CD4-positive, alpha-beta T cell treated with Interleukin-1 beta for 1 hour (primary cell): ENCODE results near the gene ASB16.

ENCODE experiments used
- DNase-seq, 2 donors: peaks; one replicate each; pipeline ENCODE4 v3.0.0-alpha.2; 2020 to 2022

The ASB16 gene

GRCh38 chr17:44190481-44190880 is 20.0 kb downstream of the ASB16 start:
- DNase-seq: no peak

- DNase-seq: no peak
These were observed 20.9 kb downstream of the ASB16 start for GRCh38 chr17:44191369-44191768.

GRCh38 chr17:44191941-44192496 is 21.5 kb downstream of the ASB16 start:
- no peak for DNase-seq

- DNase-seq: no peak
These were observed 22.2 kb downstream of the ASB16 start for GRCh38 chr17:44192750-44193149.

GRCh38 chr17:44193326-44194084 is 23.0 kb downstream of the ASB16 start:
- no peak for DNase-seq

GRCh38 chr17:44197107-44197506 is 26.6 kb downstream of the ASB16 start:
- no peak for DNase-seq

- peak; percentile 74 to 78 for DNase-seq
These were observed 27.6 kb downstream of the ASB16 start for GRCh38 chr17:44197980-44198720.

- peak; percentile 63 to 67 for DNase-seq
These were observed 28.4 kb downstream of the ASB16 start for GRCh38 chr17:44198721-44199552.

GRCh38 chr17:44199553-44200477 is 29.3 kb downstream of the ASB16 start, which contains the start of gene ATXN7L3:
ATXN7L3 (minus strand) TSS chr17:44199884; CDS start chr17:44198070, 1,814 bp downstream.
- peak; percentile 100 for DNase-seq

- no peak for DNase-seq
These were observed 30.1 kb downstream of the ASB16 start for GRCh38 chr17:44200478-44201155.

- no peak for DNase-seq
These were observed 32.3 kb downstream of the ASB16 start for GRCh38 chr17:44202756-44203155.

GRCh38 chr17:44203731-44204440 is 33.4 kb downstream of the ASB16 start:
- DNase-seq: peak; percentile 55 to 69

- no peak for DNase-seq
These were observed 34.0 kb downstream of the ASB16 start for GRCh38 chr17:44204441-44204882.

GRCh38 chr17:44205962-44206824 is 35.7 kb downstream of the ASB16 start:
- no peak for DNase-seq

GRCh38 chr17:44206825-44207155 is 36.3 kb downstream of the ASB16 start:
- no peak for DNase-seq

GRCh38 chr17:44207319-44207718 is 36.8 kb downstream of the ASB16 start:
- no peak for DNase-seq

GRCh38 chr17:44207743-44208142 is 37.2 kb downstream of the ASB16 start:
- DNase-seq: no peak

GRCh38 chr17:44209786-44210341 is 39.4 kb downstream of the ASB16 start:
- DNase-seq: no peak
